WTC11 (cell line): Measurements from ENCODE around the gene SAPCD2. TPM values are rescaled to one million over a fixed set of nuclear protein-coding genes. Genes with fewer than 3 reads are reported as not detected.

Source experiments
- ATAC-seq: fragments of 200-7000 bp; cut with Tn5 transposase; 2 replicates; pipeline ENCODE4 v1.10.0; 2021; ENCODE audit warnings: mild to moderate bottlenecking, moderate library complexity
- Bru-seq: library from RNA; stranded (reverse); fragments of 400-500 nt; gene quantifications from one replicate; lab custom pipeline; 2021; lab: Mats Ljungman, UMichigan
- CTCF ChIA-PET: fragments of 300-600 bp; sonication (Branson Sonifier 250); formaldehyde crosslinking; loops from one replicate; lab custom pipeline; 2021; ENCODE audit warnings: antibody characterized with exemption; lab: Charles Lee
- POLR2A ChIA-PET: fragments of 350-600 bp; sonication (Branson Sonifier 250); formaldehyde crosslinking; loops from one replicate; lab custom pipeline; 2021; ENCODE audit warnings: antibody characterized with exemption; lab: Charles Lee
- DNase-seq: peaks from one replicate; pipeline ENCODE4 v3.0.0; 2021; ENCODE audit warnings: low spot score
- H3K27ac Mint-ChIP-seq: 2 replicates; pipeline ENCODE4 v1.8.0; 2021; ENCODE audit warnings: mixed read lengths
- H3K27me3 Mint-ChIP-seq: 2 replicates; pipeline ENCODE4 v1.8.0; 2021; ENCODE audit warnings: low read depth, mild to moderate bottlenecking, moderate library complexity, mixed read lengths
- H3K36me3 Mint-ChIP-seq: 2 replicates; pipeline ENCODE4 v1.8.0; 2021; ENCODE audit warnings: mixed read lengths
- H3K4me1 Mint-ChIP-seq: 2 replicates; pipeline ENCODE4 v1.8.0; 2022; ENCODE audit warnings: mixed read lengths
- H3K4me3 Mint-ChIP-seq: 2 replicates; pipeline ENCODE4 v1.8.0; 2021; ENCODE audit warnings: mild to moderate bottlenecking, moderate library complexity, mixed read lengths
- H3K9me3 Mint-ChIP-seq: 2 replicates; pipeline ENCODE4 v1.8.0; 2021; ENCODE audit warnings: mixed read lengths
- CREB1 ChIP-seq: sonication (generic); formaldehyde crosslinking; IDR thresholded peaks from 2 replicates; pipeline ENCODE4 v1.8.0; 2023; ENCODE audit warnings: mild to moderate bottlenecking, missing genetic modification reagents
- EMX1 ChIP-seq: fragments of 250-450 bp; sonication (Bioruptor Pico); IDR thresholded peaks from 2 replicates; pipeline ENCODE4 v1.8.0; 2021; ENCODE audit warnings: mild to moderate bottlenecking
- ETV6 ChIP-seq: sonication (generic); formaldehyde crosslinking; IDR thresholded peaks from 2 replicates; pipeline ENCODE4 v1.8.1; 2022; ENCODE audit warnings: mild to moderate bottlenecking, missing genetic modification reagents
- GABPB1 ChIP-seq: sonication (generic); formaldehyde crosslinking; IDR thresholded peaks from 2 replicates; pipeline ENCODE4 v1.8.1; 2023; ENCODE audit warnings: mild to moderate bottlenecking, missing genetic modification reagents
- GTF2I ChIP-seq: fragments of 250-450 bp; sonication (Bioruptor Pico); conservative IDR thresholded peaks from 2 replicates; pipeline ENCODE4 v1.4.0; 2021; ENCODE audit warnings: mild to moderate bottlenecking
- IRF2 ChIP-seq: sonication (generic); formaldehyde crosslinking; IDR thresholded peaks from 2 replicates; pipeline ENCODE4 v1.8.0; 2022; ENCODE audit warnings: low read depth, missing genetic modification reagents, borderline replicate concordance
- JUN ChIP-seq: sonication (generic); formaldehyde crosslinking; IDR thresholded peaks from 2 replicates; pipeline ENCODE4 v1.8.0; 2023; ENCODE audit warnings: mild to moderate bottlenecking, missing genetic modification reagents
- MYBL2 ChIP-seq: sonication (generic); formaldehyde crosslinking; IDR thresholded peaks from 2 replicates; pipeline ENCODE4 v1.8.1; 2023; ENCODE audit warnings: mild to moderate bottlenecking, moderate library complexity, missing genetic modification reagents
- NR3C1 ChIP-seq: sonication (generic); formaldehyde crosslinking; conservative IDR thresholded peaks from 2 replicates; pipeline ENCODE4 v1.8.1; 2023; ENCODE audit warnings: low read depth, mild to moderate bottlenecking, missing genetic modification reagents
- SP1 ChIP-seq: sonication (generic); formaldehyde crosslinking; conservative IDR thresholded peaks from 2 replicates; pipeline ENCODE4 v1.8.1; 2022; ENCODE audit warnings: missing genetic modification reagents
- TP53 ChIP-seq: sonication (generic); formaldehyde crosslinking; IDR thresholded peaks from 2 replicates; pipeline ENCODE4 v1.8.1; 2023; ENCODE audit warnings: mild to moderate bottlenecking, missing genetic modification reagents
- ZNF121 ChIP-seq: sonication (generic); formaldehyde crosslinking; IDR thresholded peaks from 2 replicates; pipeline ENCODE4 v1.8.0; 2023; ENCODE audit warnings: missing genetic modification reagents
- ZNF138 ChIP-seq: sonication (generic); formaldehyde crosslinking; conservative IDR thresholded peaks from 2 replicates; pipeline ENCODE4 v1.8.1; 2022; ENCODE audit warnings: mild to moderate bottlenecking, moderate library complexity, missing genetic modification reagents
- ZNF232 ChIP-seq: sonication (generic); formaldehyde crosslinking; IDR thresholded peaks from 2 replicates; pipeline ENCODE4 v1.8.0; 2022; ENCODE audit warnings: mild to moderate bottlenecking, missing genetic modification reagents
- ZNF317 ChIP-seq: sonication (generic); formaldehyde crosslinking; IDR thresholded peaks from 2 replicates; pipeline ENCODE4 v1.8.1; 2023; ENCODE audit warnings: low read depth, mild to moderate bottlenecking, moderate library complexity, missing genetic modification reagents, borderline replicate concordance
- ZNF396 ChIP-seq: fragments of 250-450 bp; sonication (Bioruptor Pico); IDR thresholded peaks from 2 replicates; pipeline ENCODE4 v1.8.0; 2021; ENCODE audit warnings: mild to moderate bottlenecking, moderate library complexity, borderline replicate concordance
- ZNF423 ChIP-seq: fragments of 250-450 bp; sonication (Bioruptor Pico); IDR thresholded peaks from 2 replicates; pipeline ENCODE4 v2.1.2; 2022; ENCODE audit warnings: mild to moderate bottlenecking, moderate library complexity
- long read RNA-seq, 3 experiments: library from RNA in 1 of 3; library from capped mRNA in 1 of 3; library from polyadenylated mRNA in 1 of 3; unstranded in 2 of 3; stranded (forward) in 1 of 3; transcript quantifications; one replicate each; pipeline ENCODE4 v2.0.0, GENCODE V29; 2021
- total RNA-seq: library from RNA; stranded (reverse); gene quantifications from 3 replicates; pipeline ENCODE4 v1.2.3, GENCODE V29; 2021
- TF ChIP-seq, protein P1 (sequence below): sonication (generic); formaldehyde crosslinking; IDR thresholded peaks from 2 replicates; pipeline ENCODE4 v1.8.0; 2022; ENCODE audit warnings: mild to moderate bottlenecking, missing genetic modification reagents
- TF ChIP-seq, protein P2 (sequence below): fragments of 200-600 bp; IDR thresholded peaks from 2 replicates; pipeline ENCODE4 v1.8.0; 2022; ENCODE audit warnings: antibody characterized with exemption
- TF ChIP-seq, protein P3 (sequence below): fragments of 250-450 bp; sonication (Bioruptor Pico); IDR thresholded peaks from 2 replicates; pipeline ENCODE4 v1.8.0; 2021; ENCODE audit warnings: mild to moderate bottlenecking
- TF ChIP-seq, protein P4 (sequence below): sonication (generic); formaldehyde crosslinking; IDR thresholded peaks from 2 replicates; pipeline ENCODE4 v1.8.0; 2022; ENCODE audit warnings: missing genetic modification reagents
- TF ChIP-seq, protein P5 (sequence below): sonication (generic); formaldehyde crosslinking; IDR thresholded peaks from 2 replicates; pipeline ENCODE4 v1.8.0; 2022; ENCODE audit warnings: mild to moderate bottlenecking, missing genetic modification reagents
- TF ChIP-seq, protein P6 (sequence below): sonication (generic); formaldehyde crosslinking; IDR thresholded peaks from 2 replicates; pipeline ENCODE4 v1.8.1; 2022; ENCODE audit warnings: mild to moderate bottlenecking, missing genetic modification reagents, moderate library complexity, borderline replicate concordance
- TF ChIP-seq, protein P7 (sequence below): sonication (generic); formaldehyde crosslinking; IDR thresholded peaks from 2 replicates; pipeline ENCODE4 v1.8.1; 2023; ENCODE audit warnings: mild to moderate bottlenecking, missing genetic modification reagents, moderate library complexity

Gene SAPCD2, protein sequence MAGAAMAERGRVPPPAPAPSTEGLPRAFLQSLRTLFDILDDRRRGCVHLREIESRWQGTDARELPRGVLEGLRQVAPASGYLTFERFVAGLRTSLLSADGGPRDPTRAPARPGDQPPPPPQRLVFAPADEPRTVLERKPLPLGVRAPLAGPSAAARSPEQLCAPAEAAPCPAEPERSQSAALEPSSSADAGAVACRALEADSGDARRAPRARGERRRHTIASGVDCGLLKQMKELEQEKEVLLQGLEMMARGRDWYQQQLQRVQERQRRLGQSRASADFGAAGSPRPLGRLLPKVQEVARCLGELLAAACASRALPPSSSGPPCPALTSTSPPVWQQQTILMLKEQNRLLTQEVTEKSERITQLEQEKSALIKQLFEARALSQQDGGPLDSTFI
- total RNA-seq (52.0 to 67.0 TPM (median 53.6 TPM) in 3 replicates), Bru-seq, nascent RNA (percentile 65 among the genes with signal in this experiment)
- long read RNA-seq, experiment 1, partial matches to known transcripts = 58 of 230 reads
- long read RNA-seq, experiment 1, other reads (novel, unspliced or antisense) = 172 of 230 reads
- long read RNA-seq, experiment 2, transcript SAPCD2-201 (6 exons, 3,848 nt) = major isoform, 5 of 86 reads
- long read RNA-seq, experiment 2, partial matches to known transcripts = 19 of 86 reads
- long read RNA-seq, experiment 2, other reads (novel, unspliced or antisense) = 62 of 86 reads
- long read RNA-seq, experiment 3 = 0 reads

DNA sequence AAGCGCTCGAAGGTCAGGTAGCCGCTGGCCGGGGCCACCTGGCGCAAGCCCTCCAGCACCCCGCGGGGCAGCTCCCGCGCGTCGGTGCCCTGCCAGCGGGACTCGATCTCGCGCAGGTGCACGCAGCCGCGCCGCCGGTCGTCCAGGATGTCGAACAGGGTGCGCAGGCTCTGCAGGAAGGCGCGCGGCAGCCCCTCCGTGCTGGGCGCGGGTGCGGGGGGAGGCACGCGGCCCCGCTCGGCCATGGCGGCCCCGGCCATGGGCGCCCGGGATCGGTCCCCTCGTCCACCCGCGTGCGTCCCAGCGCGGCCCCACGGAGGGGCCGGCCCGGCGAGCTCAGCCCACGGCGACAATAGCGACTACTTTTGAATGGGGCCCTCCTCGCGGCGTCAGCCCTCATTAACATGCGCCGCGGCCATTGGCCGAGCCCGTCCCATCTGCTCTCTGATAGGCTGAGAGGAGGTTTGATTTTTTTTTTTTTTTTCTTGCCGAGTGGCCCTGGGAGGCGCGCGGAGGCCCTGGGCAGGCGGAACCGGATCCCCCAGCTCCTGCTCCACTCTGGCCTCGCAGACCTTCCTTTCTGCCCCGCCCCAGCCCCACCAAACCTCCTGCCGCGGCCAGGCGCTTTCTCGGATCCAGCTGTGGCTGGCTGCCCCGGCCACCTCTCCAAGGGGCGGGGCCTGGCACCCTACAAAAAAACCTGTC is at the start of gene SAPCD2:
SAPCD2 (minus strand) TSS at position 357 of the 705 bp plus-strand sequence; CDS start at position 260, 97 bp downstream.
- DNase-seq = peak; percentile 88
- Mint-ChIP-seq H3K36me3 (peaks cover 3% of the 10 kb centered on the region), H3K27me3 (no peaks in the 10 kb centered on the region), H3K9me3 (no peaks in the 10 kb centered on the region), H3K27ac (peak within 1 kb of the TSS; percentile 95), H3K4me3 (peak within 1 kb of the TSS; percentile 71), H3K4me1 (peaks cover 34% of the 10 kb centered on the region)
- POLR2A ChIA-PET = interaction anchor here (0.6 to 2.9 kb wide), 7 partner anchors 15 to 170 kb away, joined by 3 to 21 read pairs (median 5); partner anchors contain the start of genes MAN1B1 and TPRN
- CTCF ChIA-PET = interaction anchor here (0.7 to 10.4 kb wide), 34 partner anchors 7 to 532 kb away, joined by 3 to 240 read pairs (median 5); partner anchors contain the start of genes ABCA2, ENTPD2, EXD3 and LCN8
- ATAC-seq = peak; percentile 84
- TF ChIP-seq JUN (CRISPR knock-in tag) (no peak), SP1 (no peak; the same call in 1 of the 2 replicates), NR3C1 (CRISPR knock-in tag) (no peak), GABPB1 (CRISPR knock-in tag) (no peak), ZNF396 (CRISPR knock-in tag) (no peak), ETV6 (CRISPR knock-in tag) (no peak), IRF2 (no peak), CREB1 (no peak), ZNF232 (CRISPR knock-in tag) (no peak), TP53 (no peak), GTF2I (CRISPR knock-in tag) (no peak), MYBL2 (CRISPR knock-in tag) (peak; percentile 87), ZNF423 (CRISPR knock-in tag) (no peak), ZNF317 (no peak), EMX1 (CRISPR knock-in tag) (no peak), ZNF121 (no peak), ZNF138 (CRISPR knock-in tag) (no peak)
- TF ChIP-seq, protein P1, sequence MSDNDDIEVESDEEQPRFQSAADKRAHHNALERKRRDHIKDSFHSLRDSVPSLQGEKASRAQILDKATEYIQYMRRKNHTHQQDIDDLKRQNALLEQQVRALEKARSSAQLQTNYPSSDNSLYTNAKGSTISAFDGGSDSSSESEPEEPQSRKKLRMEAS (CRISPR knock-in tag) = 0 out of 2 replicates have a peak, but pooled peaks have one; percentile 29
- TF ChIP-seq, protein P2, sequence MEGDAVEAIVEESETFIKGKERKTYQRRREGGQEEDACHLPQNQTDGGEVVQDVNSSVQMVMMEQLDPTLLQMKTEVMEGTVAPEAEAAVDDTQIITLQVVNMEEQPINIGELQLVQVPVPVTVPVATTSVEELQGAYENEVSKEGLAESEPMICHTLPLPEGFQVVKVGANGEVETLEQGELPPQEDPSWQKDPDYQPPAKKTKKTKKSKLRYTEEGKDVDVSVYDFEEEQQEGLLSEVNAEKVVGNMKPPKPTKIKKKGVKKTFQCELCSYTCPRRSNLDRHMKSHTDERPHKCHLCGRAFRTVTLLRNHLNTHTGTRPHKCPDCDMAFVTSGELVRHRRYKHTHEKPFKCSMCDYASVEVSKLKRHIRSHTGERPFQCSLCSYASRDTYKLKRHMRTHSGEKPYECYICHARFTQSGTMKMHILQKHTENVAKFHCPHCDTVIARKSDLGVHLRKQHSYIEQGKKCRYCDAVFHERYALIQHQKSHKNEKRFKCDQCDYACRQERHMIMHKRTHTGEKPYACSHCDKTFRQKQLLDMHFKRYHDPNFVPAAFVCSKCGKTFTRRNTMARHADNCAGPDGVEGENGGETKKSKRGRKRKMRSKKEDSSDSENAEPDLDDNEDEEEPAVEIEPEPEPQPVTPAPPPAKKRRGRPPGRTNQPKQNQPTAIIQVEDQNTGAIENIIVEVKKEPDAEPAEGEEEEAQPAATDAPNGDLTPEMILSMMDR = no peak
- TF ChIP-seq, protein P3, sequence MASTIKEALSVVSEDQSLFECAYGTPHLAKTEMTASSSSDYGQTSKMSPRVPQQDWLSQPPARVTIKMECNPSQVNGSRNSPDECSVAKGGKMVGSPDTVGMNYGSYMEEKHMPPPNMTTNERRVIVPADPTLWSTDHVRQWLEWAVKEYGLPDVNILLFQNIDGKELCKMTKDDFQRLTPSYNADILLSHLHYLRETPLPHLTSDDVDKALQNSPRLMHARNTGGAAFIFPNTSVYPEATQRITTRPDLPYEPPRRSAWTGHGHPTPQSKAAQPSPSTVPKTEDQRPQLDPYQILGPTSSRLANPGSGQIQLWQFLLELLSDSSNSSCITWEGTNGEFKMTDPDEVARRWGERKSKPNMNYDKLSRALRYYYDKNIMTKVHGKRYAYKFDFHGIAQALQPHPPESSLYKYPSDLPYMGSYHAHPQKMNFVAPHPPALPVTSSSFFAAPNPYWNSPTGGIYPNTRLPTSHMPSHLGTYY (CRISPR knock-in tag) = no peak
- TF ChIP-seq, protein P4, sequence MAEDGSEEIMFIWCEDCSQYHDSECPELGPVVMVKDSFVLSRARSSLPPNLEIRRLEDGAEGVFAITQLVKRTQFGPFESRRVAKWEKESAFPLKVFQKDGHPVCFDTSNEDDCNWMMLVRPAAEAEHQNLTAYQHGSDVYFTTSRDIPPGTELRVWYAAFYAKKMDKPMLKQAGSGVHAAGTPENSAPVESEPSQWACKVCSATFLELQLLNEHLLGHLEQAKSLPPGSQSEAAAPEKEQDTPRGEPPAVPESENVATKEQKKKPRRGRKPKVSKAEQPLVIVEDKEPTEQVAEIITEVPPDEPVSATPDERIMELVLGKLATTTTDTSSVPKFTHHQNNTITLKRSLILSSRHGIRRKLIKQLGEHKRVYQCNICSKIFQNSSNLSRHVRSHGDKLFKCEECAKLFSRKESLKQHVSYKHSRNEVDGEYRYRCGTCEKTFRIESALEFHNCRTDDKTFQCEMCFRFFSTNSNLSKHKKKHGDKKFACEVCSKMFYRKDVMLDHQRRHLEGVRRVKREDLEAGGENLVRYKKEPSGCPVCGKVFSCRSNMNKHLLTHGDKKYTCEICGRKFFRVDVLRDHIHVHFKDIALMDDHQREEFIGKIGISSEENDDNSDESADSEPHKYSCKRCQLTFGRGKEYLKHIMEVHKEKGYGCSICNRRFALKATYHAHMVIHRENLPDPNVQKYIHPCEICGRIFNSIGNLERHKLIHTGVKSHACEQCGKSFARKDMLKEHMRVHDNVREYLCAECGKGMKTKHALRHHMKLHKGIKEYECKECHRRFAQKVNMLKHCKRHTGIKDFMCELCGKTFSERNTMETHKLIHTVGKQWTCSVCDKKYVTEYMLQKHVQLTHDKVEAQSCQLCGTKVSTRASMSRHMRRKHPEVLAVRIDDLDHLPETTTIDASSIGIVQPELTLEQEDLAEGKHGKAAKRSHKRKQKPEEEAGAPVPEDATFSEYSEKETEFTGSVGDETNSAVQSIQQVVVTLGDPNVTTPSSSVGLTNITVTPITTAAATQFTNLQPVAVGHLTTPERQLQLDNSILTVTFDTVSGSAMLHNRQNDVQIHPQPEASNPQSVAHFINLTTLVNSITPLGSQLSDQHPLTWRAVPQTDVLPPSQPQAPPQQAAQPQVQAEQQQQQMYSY (CRISPR knock-in tag) = no peak; the same call in 1 of the 2 replicates
- TF ChIP-seq, protein P5, sequence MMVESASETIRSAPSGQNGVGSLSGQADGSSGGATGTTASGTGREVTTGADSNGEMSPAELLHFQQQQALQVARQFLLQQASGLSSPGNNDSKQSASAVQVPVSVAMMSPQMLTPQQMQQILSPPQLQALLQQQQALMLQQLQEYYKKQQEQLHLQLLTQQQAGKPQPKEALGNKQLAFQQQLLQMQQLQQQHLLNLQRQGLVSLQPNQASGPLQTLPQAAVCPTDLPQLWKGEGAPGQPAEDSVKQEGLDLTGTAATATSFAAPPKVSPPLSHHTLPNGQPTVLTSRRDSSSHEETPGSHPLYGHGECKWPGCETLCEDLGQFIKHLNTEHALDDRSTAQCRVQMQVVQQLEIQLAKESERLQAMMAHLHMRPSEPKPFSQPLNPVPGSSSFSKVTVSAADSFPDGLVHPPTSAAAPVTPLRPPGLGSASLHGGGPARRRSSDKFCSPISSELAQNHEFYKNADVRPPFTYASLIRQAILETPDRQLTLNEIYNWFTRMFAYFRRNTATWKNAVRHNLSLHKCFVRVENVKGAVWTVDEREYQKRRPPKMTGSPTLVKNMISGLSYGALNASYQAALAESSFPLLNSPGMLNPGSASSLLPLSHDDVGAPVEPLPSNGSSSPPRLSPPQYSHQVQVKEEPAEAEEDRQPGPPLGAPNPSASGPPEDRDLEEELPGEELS (CRISPR knock-in tag) = 0 out of 2 replicates have a peak, but pooled peaks have one; percentile 12
- TF ChIP-seq, protein P6, sequence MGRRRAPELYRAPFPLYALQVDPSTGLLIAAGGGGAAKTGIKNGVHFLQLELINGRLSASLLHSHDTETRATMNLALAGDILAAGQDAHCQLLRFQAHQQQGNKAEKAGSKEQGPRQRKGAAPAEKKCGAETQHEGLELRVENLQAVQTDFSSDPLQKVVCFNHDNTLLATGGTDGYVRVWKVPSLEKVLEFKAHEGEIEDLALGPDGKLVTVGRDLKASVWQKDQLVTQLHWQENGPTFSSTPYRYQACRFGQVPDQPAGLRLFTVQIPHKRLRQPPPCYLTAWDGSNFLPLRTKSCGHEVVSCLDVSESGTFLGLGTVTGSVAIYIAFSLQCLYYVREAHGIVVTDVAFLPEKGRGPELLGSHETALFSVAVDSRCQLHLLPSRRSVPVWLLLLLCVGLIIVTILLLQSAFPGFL (CRISPR knock-in tag) = no peak
- TF ChIP-seq, protein P7, sequence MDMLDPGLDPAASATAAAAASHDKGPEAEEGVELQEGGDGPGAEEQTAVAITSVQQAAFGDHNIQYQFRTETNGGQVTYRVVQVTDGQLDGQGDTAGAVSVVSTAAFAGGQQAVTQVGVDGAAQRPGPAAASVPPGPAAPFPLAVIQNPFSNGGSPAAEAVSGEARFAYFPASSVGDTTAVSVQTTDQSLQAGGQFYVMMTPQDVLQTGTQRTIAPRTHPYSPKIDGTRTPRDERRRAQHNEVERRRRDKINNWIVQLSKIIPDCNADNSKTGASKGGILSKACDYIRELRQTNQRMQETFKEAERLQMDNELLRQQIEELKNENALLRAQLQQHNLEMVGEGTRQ (CRISPR knock-in tag) = no peak
